GM21619 (cell line): ENCODE measurements around the gene SMC5.
"Not testable (repeated sequence)": the region's sequence is repeated elsewhere in the genome, so short reads cannot be mapped to it uniquely, and the experiment has no call there.

Source experiments
- ATAC-seq: cut with Tn5 transposase; IDR thresholded peaks from one replicate; pipeline ENCODE4 v1.9.1; 2021; ENCODE audit not compliant: unreplicated experiment

SMC5 gene

DNA sequence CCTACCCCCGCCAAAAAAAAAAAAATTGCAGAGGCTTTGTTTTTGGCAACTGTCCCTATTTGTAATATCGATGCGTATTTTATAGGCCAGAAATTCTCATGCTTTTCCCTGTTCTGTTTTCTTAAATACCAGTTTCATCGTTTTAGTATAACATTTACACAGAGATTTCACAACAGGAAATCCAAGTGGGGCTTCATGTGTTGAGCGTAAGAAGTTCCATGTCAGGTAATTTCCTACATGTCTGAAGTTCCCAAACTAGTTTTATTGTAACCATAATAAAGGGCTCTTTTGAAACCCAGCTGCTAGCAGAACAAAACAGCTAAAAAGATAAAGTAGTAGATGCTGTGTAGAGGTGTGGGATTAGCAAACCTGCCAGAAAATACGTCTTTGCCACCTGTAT, 4.2 kb downstream of the SMC5 start:
- no peak for ATAC-seq

DNA sequence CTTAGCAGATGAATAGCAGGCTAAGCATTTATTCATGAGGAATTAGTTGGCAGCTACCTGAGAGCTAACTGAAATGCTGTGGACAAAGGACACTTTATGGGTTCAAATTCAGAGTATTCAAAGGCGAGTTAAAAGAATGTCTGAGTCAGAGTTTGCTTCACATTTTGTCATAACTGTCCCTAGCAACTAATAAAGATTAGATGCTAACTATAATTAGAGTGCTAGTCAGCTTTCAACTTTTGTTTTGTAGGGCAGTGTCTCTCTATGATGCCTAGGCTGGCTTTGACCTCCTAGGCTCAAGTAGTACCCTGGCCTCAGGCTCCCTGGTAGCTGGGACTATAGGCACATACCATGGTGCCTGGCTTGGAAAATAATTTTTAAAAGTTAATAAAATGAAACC, 4.6 kb downstream of the SMC5 start:
- no peak for ATAC-seq

DNA sequence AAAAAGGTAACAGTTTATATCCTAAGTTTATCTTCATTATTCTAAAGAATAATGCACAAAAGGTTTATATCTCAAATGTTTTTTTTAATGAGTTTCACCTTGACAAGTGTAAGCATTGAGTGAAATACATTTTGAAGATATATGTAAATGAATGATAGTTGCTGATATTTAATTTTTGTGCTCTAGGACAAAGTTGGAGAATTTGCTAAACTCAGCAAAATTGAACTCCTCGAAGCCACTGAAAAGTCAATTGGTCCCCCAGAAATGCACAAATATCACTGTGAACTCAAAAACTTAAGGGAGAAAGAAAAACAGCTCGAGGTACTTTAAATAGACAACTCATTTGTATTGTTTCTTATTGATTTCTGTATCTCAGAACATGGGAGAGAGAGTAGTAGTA, 19.5 kb downstream of the SMC5 start:
- ATAC-seq: no peak

DNA sequence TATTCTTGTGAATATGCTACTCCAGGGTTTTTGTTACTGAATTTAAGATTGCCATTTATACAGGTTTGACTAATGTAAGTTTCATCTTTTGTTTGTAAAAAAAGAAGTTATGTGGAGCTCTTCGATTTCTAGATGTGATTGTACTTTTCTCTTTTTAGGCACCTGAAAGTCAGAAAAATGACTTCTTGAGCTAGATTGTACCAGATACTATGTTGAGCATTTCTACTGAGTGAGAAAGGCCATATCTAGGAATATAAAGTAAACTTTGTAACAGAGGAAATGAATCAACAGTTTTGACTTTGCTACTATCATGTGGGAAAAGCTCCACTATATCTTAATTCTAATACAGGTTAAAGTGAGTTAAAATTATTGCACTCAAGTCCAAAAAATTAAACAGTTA, 25.1 kb downstream of the SMC5 start:
- ATAC-seq: no peak

DNA sequence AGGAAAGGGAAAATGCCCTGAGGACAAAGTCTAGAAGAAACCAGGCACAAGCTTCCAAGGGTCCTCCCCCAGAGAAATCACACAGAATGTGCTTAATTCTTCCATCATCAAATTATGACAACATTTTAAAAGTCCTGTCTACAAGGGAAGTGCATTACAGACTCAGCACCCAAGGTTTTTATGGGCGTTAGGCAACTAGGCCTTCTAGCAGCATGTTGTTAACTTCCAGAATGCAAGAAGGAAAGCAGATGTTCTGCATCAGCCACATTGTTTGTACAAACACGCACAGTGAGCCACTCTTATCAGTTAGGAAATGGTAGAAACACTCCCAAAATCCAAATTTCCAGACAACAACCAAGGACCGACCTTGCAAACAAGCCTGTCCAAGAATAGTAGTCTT, 26.5 kb downstream of the SMC5 start:
- no peak for ATAC-seq

DNA sequence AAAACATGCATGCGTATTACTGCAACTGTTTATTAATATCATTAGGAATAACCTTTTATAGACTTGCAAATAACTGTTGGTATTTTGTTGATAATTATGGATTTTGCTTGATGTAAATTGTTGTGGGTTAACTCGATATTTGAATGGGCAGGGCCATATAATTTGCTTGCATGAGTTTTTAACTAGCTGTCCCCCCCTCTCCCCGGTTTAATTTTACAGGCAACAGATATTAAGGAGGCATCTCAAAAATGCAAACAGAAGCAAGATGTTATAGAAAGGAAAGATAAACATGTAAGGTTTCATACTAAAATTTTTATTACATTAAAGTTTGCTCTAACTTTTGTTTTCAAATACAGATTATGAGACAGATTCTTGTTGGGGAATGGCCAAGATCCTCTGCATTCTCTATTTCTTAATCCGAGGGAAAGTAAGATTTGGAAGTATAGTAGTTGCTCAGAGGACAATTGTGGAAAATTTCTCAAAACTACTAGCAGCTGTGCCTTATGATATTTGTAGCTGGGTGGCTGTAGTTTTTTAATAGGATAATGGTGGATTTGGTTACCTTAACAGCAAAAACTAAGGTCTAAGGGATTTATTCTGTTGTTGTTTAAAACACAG, 27.3 kb downstream of the SMC5 start:
- ATAC-seq: no peak

DNA sequence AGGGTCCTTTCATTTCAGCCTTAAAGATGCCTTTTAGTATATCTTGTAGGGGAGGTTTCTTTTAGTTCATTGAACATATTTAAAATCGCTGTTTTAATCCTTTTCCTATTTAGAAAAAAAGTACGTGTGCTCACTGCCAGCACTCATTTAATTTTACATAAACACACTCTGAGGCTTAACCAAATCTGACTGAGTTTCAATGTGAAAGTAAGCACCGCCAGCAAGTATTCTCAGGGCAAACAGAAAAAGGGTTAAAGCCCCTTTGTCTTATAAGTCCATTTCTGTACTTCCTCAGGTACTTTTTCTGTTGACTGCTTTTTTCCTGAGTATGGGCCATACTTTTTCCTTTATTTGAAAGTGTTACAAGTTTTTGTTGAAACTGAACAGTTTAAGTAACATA, 31.8 kb downstream of the SMC5 start:
- ATAC-seq: no peak

DNA sequence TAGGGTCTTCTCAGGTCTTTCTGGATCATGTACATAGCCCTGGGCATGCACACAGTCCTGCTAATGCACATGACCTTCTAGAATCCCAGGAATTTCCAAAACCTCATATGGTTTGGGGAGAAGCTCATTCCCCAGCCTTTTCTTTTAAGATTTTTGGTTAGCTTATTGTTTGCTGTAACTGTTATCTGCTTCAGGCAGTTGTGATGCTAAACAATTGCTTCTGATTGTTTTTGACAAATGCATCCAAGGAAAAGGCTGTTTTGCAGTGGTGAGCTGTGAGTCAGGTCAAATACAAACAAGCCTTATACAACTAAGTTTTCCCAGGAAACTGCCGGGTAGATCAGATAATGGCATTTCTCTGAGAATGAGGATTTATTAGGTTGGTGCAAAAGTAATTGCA, 32.7 kb downstream of the SMC5 start:
- no peak for ATAC-seq

DNA sequence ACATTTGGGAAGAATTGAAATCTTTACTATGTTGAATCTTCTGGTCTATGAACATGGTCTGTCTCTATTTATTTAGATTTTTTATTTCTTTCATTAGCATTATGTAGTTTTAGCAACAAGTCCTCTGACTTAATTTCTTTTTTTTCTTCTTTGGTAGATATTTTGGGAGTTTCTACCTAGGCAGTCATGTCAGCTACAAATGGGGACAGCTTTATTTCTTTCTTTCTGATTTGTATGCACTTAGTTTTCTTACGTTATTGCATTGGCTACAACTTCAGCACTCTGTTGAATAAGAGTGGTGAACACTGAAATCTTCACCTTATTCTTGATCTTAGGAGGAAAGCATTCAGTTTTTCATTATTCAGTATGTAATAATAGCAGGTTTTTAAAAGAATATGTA, 33.5 kb downstream of the SMC5 start:
- no peak for ATAC-seq

DNA sequence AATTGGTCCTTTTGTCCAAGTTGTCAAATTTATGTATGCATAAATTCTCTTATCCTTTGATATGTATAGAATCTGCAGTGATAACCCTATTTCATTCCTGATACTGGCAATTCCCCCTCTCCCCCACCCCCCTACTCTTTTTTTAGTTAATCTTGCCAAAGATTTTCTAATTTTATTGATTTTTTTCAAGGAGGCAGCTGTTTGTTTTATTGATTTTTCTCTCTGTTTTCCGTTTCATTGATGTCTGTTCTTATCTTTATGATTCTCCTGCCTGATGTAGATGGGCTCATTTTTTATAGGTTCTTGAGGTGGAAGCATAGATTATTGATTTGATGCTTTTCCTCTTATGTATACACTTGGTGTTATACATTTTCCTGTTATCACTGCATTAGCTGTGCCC, 34.4 kb downstream of the SMC5 start:
- no peak for ATAC-seq

DNA sequence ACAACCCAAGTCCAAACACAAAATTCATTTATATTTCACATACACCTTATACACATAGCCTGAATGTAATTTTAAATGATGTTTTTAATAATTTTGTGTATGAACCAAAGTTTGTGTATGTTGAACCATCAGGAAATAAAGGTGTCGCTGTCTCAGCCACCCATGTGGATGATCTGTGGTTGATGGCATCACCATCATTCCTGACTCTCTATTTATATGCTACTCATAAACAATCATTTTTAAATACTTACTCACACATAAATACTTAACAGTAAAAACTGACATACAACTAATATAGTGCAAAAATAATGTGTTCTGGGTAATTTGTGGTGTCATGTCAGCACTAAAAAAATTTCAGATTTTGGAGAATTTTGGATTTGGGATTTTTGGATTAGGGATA, 38.4 kb downstream of the SMC5 start:
- ATAC-seq: no peak

DNA sequence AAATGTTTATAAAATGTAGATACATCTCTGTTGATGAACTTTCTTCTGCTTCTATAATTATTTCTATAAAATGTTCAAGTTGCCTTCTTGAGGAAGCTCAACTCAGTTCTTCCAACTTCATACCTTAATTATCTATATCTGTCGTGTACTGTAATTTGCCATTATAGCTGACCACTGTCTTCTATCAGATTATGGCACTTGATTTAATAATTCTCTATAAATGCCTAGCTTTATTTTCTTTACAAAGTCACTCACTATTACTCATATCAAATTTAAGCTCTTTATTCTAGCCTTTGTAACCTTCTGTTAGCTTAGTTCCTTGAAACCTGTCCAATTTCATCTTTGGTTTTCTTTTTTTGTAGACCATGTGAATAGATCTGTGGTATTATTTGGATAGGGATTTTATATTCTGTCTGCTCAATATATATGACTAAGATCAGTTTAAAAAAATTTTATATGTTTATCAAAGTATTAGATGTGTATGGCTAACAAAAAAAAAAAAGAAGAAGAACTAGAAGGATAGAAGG, 39.5 kb downstream of the SMC5 start:
- ATAC-seq: no peak

DNA sequence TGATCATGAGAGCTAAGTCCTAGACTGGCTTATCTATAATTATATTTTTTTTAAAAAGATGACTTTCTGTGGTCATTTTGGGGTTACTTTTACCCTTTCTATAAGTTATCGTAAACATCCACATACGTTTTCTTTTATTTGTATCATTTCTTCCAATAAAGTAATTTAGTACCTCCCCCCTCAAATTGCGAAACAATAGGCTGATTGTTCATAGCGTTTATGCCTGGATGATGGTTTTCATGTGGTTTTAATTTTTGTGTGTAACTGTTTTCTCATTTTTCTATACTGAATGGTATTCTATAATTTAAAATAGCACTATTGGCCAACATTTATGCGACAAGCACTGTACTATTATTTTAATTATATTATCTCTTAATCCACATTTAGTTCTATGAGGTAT, 44.5 kb downstream of the SMC5 start:
- no peak for ATAC-seq

DNA sequence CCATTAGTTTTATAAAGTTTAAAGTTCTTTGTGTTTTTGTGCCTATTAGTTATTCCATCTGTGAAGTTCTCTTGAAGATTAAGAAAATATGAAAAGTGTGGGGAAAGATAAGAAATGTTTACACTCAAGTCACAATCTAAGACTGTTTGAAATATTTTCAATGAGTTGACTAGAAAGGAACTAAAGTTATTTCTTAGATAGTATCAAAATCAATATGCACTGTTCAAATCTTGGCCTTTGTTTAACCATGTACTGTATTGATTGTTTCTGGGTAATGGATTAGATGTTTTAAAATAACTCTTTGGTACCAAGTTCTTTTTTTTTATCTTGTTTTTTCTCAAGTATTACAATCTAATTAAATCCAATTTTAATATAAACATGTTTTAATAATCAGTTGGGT, 46.0 kb downstream of the SMC5 start:
- ATAC-seq: no peak

DNA sequence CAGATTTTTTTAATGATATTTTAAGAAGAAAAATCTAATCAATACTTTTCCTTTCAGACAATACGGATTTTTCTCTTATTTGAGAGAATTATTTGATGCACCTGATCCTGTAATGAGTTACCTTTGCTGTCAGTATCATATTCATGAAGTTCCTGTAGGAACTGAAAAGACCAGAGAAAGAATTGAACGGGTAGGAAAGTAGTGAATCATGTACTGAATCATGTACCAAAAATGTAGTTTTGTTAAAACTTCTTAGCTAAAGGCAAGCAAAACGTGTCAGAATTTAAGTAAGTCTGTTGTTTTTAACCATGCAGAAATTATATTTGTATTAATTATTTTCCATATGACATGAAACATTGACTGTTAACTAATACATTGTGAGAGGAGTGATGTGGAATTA, 56.6 kb downstream of the SMC5 start:
- no peak for ATAC-seq

DNA sequence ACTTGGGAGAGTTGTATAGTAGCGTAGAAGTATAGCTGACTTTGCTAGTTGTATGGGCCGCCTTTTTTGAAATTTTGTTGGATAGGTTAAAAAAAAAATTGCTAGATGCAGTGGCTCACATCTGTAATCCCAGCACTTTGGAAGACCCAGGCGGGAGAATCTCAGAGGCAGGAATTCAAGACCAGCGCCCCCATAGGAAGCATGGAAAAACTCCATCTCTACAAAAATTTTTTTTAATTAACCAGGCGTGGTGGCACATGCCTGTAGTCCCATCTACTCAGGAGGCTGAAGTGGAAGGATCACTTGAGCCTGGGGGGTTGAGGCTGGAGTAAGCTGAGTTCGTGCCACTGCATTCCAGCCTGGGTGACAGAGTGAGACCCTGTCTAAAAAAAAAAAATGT, 59.2 kb downstream of the SMC5 start:
- no peak for ATAC-seq

DNA sequence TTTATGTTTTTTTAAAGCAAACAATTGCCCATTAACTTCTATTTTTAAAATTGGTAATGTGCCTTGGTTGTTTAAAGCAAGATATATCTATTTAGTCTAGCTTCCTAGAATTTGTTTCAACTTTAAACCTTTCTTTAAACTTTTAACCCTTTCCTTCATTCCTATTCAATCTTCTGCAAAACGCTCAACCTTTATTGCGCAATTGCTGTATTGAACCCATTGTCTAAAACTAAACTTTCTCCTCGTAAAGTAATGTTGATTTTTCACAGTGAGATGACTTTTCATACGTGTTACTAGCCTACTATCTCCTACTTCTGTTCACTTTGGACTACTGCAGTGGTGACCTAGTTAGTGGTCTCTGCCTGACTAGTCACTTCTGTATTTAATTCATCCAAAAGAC, 63.3 kb downstream of the SMC5 start:
- ATAC-seq: no peak

DNA sequence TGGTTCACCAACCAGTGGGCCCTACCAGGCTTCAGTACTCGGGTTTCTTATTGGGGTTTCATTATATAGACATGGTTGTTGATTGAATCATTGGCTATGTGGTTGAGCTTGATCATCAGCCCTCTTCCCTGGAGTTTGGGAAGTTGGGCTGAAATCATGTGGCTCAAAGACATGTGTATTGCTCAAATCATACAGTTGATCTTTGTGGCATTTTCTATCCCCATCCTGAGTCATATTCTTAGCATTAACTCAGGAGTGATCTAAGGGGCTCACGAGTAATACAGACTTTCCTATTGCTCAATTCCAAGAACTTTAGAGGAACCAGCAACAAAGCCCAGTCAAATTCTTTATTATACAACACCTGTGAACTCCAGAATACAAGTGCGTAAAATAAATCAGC, 66.2 kb downstream of the SMC5 start:
- ATAC-seq: no peak

DNA sequence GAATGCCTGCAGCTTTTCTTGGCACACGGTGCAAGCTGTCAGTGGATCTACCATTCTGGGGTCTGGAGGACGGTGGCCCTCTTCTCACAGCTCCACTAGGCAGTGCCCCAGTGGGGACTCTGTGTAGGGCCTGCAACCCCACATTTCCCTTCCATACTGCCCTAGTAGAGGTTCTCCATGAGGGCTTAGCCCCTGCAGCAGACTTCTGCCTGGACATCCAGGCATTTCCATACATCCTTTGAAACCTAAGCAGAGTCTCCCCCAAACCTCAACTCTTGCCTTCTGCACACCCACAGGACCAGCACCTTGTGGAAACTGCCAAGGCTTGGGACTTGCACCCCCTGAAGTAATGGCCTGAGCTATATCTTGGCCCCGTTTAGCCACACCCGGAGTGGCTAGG, 69.8 kb downstream of the SMC5 start:
- ATAC-seq: not testable (repeated sequence)

DNA sequence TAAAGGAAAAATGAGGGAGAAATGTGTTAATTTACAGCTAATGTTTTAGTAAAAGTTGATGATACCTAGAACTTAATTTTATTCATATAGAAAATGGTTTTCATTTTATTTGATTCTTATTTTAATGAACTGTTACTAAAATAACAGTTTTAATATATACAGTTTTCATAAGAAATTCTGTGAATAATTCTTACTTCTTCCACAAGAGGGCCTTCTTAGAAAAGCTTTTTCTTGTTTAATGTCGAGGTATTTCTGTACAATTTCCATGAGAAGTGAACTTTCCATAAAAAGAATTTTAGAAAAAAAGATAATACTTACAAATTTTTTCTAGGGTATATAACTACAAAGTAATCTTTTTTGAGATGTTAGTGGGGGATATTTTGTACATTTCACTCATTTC, 81.8 kb downstream of the SMC5 start:
- no peak for ATAC-seq

DNA sequence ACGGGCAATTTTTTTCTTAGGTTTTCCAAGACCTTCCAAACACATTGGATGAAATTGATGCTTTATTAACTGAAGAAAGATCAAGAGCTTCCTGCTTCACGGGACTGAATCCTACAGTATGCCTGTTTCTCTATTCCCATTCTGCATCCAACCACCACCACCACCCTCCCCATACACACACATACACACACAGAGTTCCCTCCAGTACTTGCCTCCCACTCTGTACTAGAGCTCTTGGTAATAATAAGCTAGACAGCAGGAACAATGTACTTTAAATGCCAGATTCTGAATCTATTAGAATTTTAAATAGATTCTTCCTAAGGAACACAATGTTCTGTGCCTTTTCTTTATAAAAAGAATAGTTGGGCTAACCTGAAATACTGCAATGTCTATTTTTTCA, 88.3 kb downstream of the SMC5 start:
- no peak for ATAC-seq

DNA sequence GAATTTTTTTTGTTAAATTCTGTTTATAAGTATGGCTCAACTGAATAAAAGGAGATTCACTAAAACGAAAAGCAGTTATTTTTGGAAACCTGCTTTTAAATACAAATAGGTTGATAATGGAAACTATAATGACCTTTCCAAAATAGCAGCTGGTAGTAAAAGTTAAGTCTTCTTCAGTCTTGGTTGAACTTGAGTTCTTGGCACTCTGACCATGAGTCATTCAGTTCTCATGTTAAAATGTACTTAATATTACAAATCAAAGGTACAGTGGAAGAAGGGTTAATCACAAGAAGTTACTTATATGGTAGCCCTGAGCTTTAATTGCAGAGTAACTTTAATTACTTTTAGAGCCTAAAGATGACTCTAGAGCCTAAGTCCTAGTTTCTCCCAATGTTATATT, 93.6 kb downstream of the SMC5 start:
- no peak for ATAC-seq

DNA sequence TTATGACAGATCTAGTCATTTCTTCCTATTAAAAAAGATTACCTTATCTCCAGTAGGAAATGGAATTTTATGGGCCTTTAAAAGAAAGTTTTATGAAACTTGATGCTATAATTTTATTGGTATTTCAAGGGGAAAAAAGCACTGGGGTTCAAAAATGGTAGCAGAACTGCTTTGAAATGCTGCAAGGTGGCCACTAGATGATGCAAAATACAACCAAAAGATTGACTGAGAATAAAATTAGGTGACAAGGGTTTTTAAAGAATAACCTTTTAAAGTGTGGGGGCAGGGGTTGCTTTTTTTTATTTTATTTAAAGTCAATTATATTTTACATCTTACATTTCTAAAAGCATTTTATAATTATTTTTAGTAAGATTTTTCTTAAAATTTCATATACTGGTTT, 94.0 kb downstream of the SMC5 start:
- no peak for ATAC-seq

DNA sequence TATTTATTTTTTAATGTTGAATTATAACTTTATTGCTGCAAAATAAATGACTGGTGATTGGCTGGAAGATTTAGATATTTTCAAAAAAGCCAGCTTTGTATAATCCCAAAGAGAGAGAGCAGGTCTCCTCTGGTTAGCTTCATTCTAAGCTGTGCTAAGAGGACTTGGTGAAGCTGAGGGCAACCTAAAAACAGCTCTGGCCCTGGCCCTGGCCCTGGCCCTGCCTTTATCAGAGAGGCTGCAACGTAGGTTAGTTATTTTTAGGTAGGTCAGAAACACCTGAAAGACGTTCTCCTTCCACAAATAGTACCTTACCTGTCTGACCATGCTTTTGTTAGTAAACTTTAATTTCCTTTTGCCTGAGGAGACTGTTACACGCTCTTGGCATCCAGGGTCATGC, 97.0 kb downstream of the SMC5 start:
- no peak for ATAC-seq
